Naive thymus-derived CD4-positive, alpha-beta T cell (primary cell): ENCODE results near the gene NUP188. TPM values are rescaled to one million over a fixed set of nuclear protein-coding genes. Genes with fewer than 3 reads are reported as not detected.
"Not testable (repeated sequence)": the region's sequence is repeated elsewhere in the genome, so short reads cannot be mapped to it uniquely, and the experiment has no call there.

Experiments used
- ATAC-seq: fragments of 150-1000 bp; cut with Tn5 transposase; 2 replicates; pipeline ENCODE4 v1.10.0; 2021; ENCODE audit warnings: mild to moderate bottlenecking, moderate library complexity
- CTCF ChIA-PET: fragments of 350-600 bp; sonication (Branson Sonifier 250); formaldehyde crosslinking; loops from one replicate; lab custom pipeline; 2021; ENCODE audit warnings: antibody characterized with exemption; lab: Charles Lee
- POLR2A ChIA-PET: fragments of 350-600 bp; sonication (Branson Sonifier 250); formaldehyde crosslinking; loops from one replicate; lab custom pipeline; 2021; ENCODE audit warnings: antibody characterized with exemption, inconsistent platforms; lab: Charles Lee
- DNase-seq, 9 donors: peaks; one replicate each; pipeline versions ENCODE4 v3.0.0 to v3.0.0-alpha.2; 2020 to 2022; ENCODE audit warnings: mixed read lengths in 1 of 9
- H3K27ac ChIP-seq: one replicate; pipeline ENCODE4 v1.7.0; 2013; ENCODE audit warnings: mild to moderate bottlenecking, low read depth, low read length, moderate library complexity
- H3K27me3 ChIP-seq, 2 donors: one replicate each; pipeline ENCODE4 v1.7.0; 2013; ENCODE audit warnings: low read length in 2 of 2, mild to moderate bottlenecking in 2 of 2, moderate library complexity in 2 of 2; ENCODE audit not compliant: control insufficient read depth in 2 of 2, insufficient read depth in 2 of 2
- H3K36me3 ChIP-seq, 3 experiments: 1 replicate in 2 of 3; 2 replicates in 1 of 3; pipeline ENCODE4 v1.7.0; 2013; ENCODE audit warnings: low read length in 3 of 3, mild to moderate bottlenecking in 3 of 3, moderate library complexity in 1 of 3; ENCODE audit not compliant: insufficient read depth in 3 of 3, control insufficient read depth in 2 of 3
- H3K4me1 ChIP-seq, 2 donors: one replicate each; pipeline ENCODE4 v1.7.0; 2013; ENCODE audit warnings: low read length in 2 of 2, mild to moderate bottlenecking in 2 of 2, moderate library complexity in 1 of 2; ENCODE audit not compliant: control insufficient read depth in 2 of 2, insufficient read depth in 2 of 2
- H3K4me3 ChIP-seq: 2 replicates; pipeline ENCODE4 v1.7.0; 2013; ENCODE audit warnings: mild to moderate bottlenecking, low read length
- H3K9me3 ChIP-seq, 3 experiments: 1 replicate in 2 of 3; 2 replicates in 1 of 3; pipeline ENCODE4 v1.7.0; 2013; ENCODE audit warnings: low read length in 3 of 3; ENCODE audit not compliant: control insufficient read depth in 2 of 3
- H3K27ac Mint-ChIP-seq, 9 donors: one replicate each; pipeline ENCODE4 v1.8.0; 2020 to 2022; ENCODE audit warnings: mixed read lengths in 9 of 9, mild to moderate bottlenecking in 8 of 9, moderate library complexity in 5 of 9, inconsistent platforms in 2 of 9
- H3K27me3 Mint-ChIP-seq, 5 donors: one replicate each; pipeline ENCODE4 v1.8.0; 2021 to 2022; ENCODE audit warnings: mixed read lengths in 5 of 5, mild to moderate bottlenecking in 1 of 5
- H3K36me3 Mint-ChIP-seq, 5 donors: one replicate each; pipeline ENCODE4 v1.8.0; 2020 to 2022; ENCODE audit warnings: mixed read lengths in 5 of 5, mild to moderate bottlenecking in 3 of 5, inconsistent platforms in 1 of 5
- H3K4me1 Mint-ChIP-seq, 7 donors: one replicate each; pipeline ENCODE4 v1.8.0; 2020 to 2022; ENCODE audit warnings: mixed read lengths in 7 of 7, mild to moderate bottlenecking in 3 of 7, inconsistent platforms in 1 of 7
- H3K4me3 Mint-ChIP-seq, 10 donors: one replicate each; pipeline ENCODE4 v1.8.0; 2020 to 2022; ENCODE audit warnings: mild to moderate bottlenecking in 10 of 10, mixed read lengths in 10 of 10, moderate library complexity in 6 of 10, inconsistent platforms in 2 of 10
- H3K9me3 Mint-ChIP-seq, 11 donors: one replicate each; pipeline ENCODE4 v1.8.0; 2020 to 2022; ENCODE audit warnings: mixed read lengths in 11 of 11, mild to moderate bottlenecking in 4 of 11, inconsistent platforms in 1 of 11, moderate library complexity in 1 of 11
- intact Hi-C, 2 donors: fragments of 100-400 bp; cut with micrococcal nuclease; formaldehyde crosslinking; loops; one replicate each; pipeline ENCODE4 v1.15.1; 2023
- polyA plus RNA-seq, 2 donors: library from polyadenylated mRNA; unstranded; fragments of 300-500 nt; fragmentation: Illumina TruSeq; gene quantifications; one replicate each; pipeline ENCODE4 v1.2.3, GENCODE V29; 2021
- total RNA-seq, 6 experiments: library from RNA in 5 of 6; stranded (reverse) in 5 of 6; gene quantifications; 1 replicate in 5 of 6; 2 replicates in 1 of 6; pipeline ENCODE4 v1.2.3 and lab custom pipeline; 2021 to 2026

NUP188 gene
- total and polyA plus RNA-seq, 7 experiments from 2014 or later, result 24.8 to 98.7 (median 62.1) TPM

DNA sequence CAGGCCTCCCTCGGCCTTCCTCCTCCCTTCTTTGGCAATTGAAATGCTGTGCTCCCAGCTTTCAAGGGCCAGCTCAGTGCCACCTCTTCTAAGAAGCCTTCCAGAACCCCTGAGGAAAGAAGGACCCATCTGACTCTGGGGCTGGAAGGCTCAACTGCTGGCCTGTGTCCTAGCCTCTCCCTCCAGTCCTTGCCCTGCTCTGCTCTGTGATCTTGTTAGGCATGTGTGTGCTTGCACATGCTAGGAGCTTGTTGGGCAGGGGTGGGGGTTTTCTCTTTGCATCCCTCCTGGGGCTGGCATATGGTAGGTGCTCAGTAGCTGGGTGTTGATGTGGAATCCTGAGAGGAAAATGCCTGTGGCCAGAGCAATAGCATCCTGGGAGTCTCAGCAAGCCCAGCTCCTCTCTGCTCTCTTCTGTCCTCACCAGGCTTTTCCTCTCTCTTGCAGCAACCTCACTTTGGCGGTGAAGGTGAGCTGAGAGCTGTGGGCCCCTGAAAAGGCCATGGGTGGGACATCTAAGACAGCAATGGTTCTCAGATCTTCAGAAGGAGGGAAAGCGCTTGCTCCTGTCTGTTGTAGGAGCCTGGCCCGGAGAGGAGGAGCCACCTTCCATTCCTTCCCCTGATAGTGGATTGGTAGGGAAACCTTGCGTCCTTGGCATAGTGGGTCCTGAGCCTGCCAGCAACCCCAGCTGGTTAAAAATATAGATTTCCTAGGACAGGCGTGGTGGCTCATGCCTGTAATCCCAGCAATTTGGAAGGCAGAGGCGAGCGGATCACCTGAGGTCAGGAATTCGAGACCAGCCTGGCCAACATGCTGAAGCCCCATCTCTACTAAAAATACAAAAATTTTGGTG is 10.0 kb upstream of the NUP188 start:
- Mint-ChIP-seq H3K4me3 (no peak overlapping the region), H3K9me3 (no peaks in the 10 kb centered on the region), H3K27me3 (no peaks in the 10 kb centered on the region), H3K36me3 (no peaks in the 10 kb centered on the region), H3K4me1 (no peaks in the 10 kb centered on the region), H3K27ac (no peak overlapping the region)
- ATAC-seq, result no peak
- no peaks in the 10 kb centered on the region for H3K27me3 ChIP-seq
- POLR2A ChIA-PET, result interaction anchor here (0.5 kb wide), 1 partner anchor 59 kb away, joined by 3 read pairs; no protein-coding TSS in a partner anchor
- H3K9me3 ChIP-seq, result no peaks in the 10 kb centered on the region
- intact Hi-C loops, result no loop called here
- H3K36me3 ChIP-seq, result no peaks in the 10 kb centered on the region
- no peak overlapping the region for H3K27ac ChIP-seq
- CTCF ChIA-PET, result interaction anchor here (0.6 kb wide), 1 partner anchor 1349 kb away, joined by 3 read pairs; no protein-coding TSS in a partner anchor
- no peaks in the 10 kb centered on the region for H3K4me1 ChIP-seq
- H3K4me3 ChIP-seq, result no peak overlapping the region
- DNase-seq, result no peak

GRCh38 chr9:128940271-128940921 is 7.1 kb upstream of the NUP188 start:
- Mint-ChIP-seq H3K27me3 (no peaks in the 10 kb centered on the region), H3K4me3 (no peak overlapping the region), H3K27ac (no peak overlapping the region), H3K9me3 (no peaks in the 10 kb centered on the region), H3K36me3 (peaks cover 0 to under 1% (median 0%) of the 10 kb centered on the region in 5 donors), H3K4me1 (peaks cover 0 to 6% (median under 1%) of the 10 kb centered on the region in 7 donors)
- no peak overlapping the region for H3K27ac ChIP-seq
- DNase-seq (no peak), ATAC-seq (no peak)
- ChIA-PET POLR2A (no interaction called here), CTCF (no interaction called here)
- H3K4me1 ChIP-seq, result no peaks in the 10 kb centered on the region
- no peak overlapping the region for H3K4me3 ChIP-seq
- intact Hi-C loops, result no loop called here
- H3K36me3 ChIP-seq, result peaks cover 0 to 6% (median 0%) of the 10 kb centered on the region in 3 experiments
- H3K27me3 ChIP-seq, result no peaks in the 10 kb centered on the region
- no peaks in the 10 kb centered on the region for H3K9me3 ChIP-seq

GRCh38 chr9:128940946-128941755 is 6.3 kb upstream of the NUP188 start:
- Histone ChIP-seq H3K27me3 (no peaks in the 10 kb centered on the region), H3K9me3 (no peaks in the 10 kb centered on the region), H3K27ac (no peak overlapping the region), H3K4me3 (no peak overlapping the region), H3K36me3 (peaks cover 0 to 11% (median 0%) of the 10 kb centered on the region in 3 experiments), H3K4me1 (peaks cover under 1 to 2% of the 10 kb centered on the region in 2 donors)
- DNase-seq, result no peak
- ChIA-PET POLR2A (interaction anchor here (0.6 kb wide), 1 partner anchor 298 kb away, joined by 3 read pairs; no protein-coding TSS in a partner anchor), CTCF (interaction anchor here (0.6 kb wide), 1 partner anchor 27 kb away, joined by 3 read pairs; no protein-coding TSS in a partner anchor)
- intact Hi-C loops, result no loop called here
- peaks cover 0 to 8% (median 0%) of the 10 kb centered on the region in 5 donors for H3K36me3 Mint-ChIP-seq
- H3K27ac Mint-ChIP-seq, result no peak overlapping the region
- H3K9me3 Mint-ChIP-seq, result no peaks in the 10 kb centered on the region
- no peaks in the 10 kb centered on the region for H3K27me3 Mint-ChIP-seq
- no peak for ATAC-seq
- peaks cover 7 to 14% (median 8%) of the 10 kb centered on the region in 7 donors for H3K4me1 Mint-ChIP-seq
- no peak overlapping the region for H3K4me3 Mint-ChIP-seq

- Histone ChIP-seq H3K4me1 (peaks cover 8 to 14% of the 10 kb centered on the region in 2 donors), H3K27ac (no peak overlapping the region), H3K27me3 (no peaks in the 10 kb centered on the region), H3K9me3 (no peaks in the 10 kb centered on the region), H3K36me3 (peaks cover 0 to 19% (median 0%) of the 10 kb centered on the region in 3 experiments), H3K4me3 (no peak overlapping the region)
- Mint-ChIP-seq H3K4me3 (no peak overlapping the region), H3K4me1 (peaks cover 16 to 36% (median 24%) of the 10 kb centered on the region in 7 donors), H3K27me3 (no peaks in the 10 kb centered on the region), H3K36me3 (peaks cover 0 to 10% (median 2%) of the 10 kb centered on the region in 5 donors), H3K9me3 (no peaks in the 10 kb centered on the region), H3K27ac (peak overlapping the region in 2 of 9 donors; percentile 9 to 46)
- intact Hi-C loops, result no loop called here
- DNase-seq (no peak), ATAC-seq (no peak)
- POLR2A ChIA-PET, result no interaction called here
- CTCF ChIA-PET, result no interaction called here
Measured at GRCh38 chr9:128943832-128944620, 3.5 kb upstream of the NUP188 start.

- H3K27ac ChIP-seq, H3K36me3 Mint-ChIP-seq, H3K27me3 ChIP-seq, POLR2A ChIA-PET, DNase-seq, ATAC-seq, H3K9me3 Mint-ChIP-seq, CTCF ChIA-PET, H3K9me3 ChIP-seq, H3K27me3 Mint-ChIP-seq, H3K4me3 ChIP-seq: not testable (repeated sequence)
- peaks cover 0 to 19% (median 0%) of the 10 kb centered on the region in 3 experiments for H3K36me3 ChIP-seq
- intact Hi-C loops, result loop anchor here (5.0 kb wide), 4 partner anchors 82 to 623 kb away; partner anchors contain the start of genes COQ4 (in 1 of the 2), ODF2 (in 1 of the 2), SH3GLB2 (in 1 of the 2) and TRUB2 (in 1 of the 2)
- Mint-ChIP-seq H3K27ac (peak overlapping the region in 1 of 9 donors; percentile 17), H3K4me3 (peak overlapping the region in 2 of 10 donors; percentile 45 to 46), H3K4me1 (peaks cover 16 to 38% (median 24%) of the 10 kb centered on the region in 7 donors)
- H3K4me1 ChIP-seq, result peaks cover 8 to 14% of the 10 kb centered on the region in 2 donors
Measured at GRCh38 chr9:128944966-128945365, 2.5 kb upstream of the NUP188 start.
